Bronchial epithelial cell (primary cell): Measurements from ENCODE around the gene CHST8. TPM values are rescaled to one million over a fixed set of nuclear protein-coding genes. Genes with fewer than 3 reads are reported as not detected.

ENCODE experiments used
- DNase-seq: peaks from one replicate; pipeline ENCODE4 v3.0.0-alpha.2; 2010; ENCODE audit warnings: low read depth
- FAIRE-seq: peaks from 2 replicates; lab custom pipeline; 2011; peaks lifted over from hg19 to GRCh38; lab: Jason Lieb, UNC
- H3K27me3 ChIP-seq: 2 replicates; pipeline ENCODE4 v1.5.1; 2011; ENCODE audit warnings: low read length; ENCODE audit not compliant: control insufficient read depth, insufficient read depth
- H3K36me3 ChIP-seq: 2 replicates; pipeline ENCODE4 v1.5.1; 2011; ENCODE audit warnings: low read length; ENCODE audit not compliant: control insufficient read depth, insufficient read depth
- H3K4me3 ChIP-seq: 2 replicates; pipeline ENCODE4 v1.5.1; 2011; ENCODE audit warnings: mild to moderate bottlenecking, low read depth, low read length, control low read depth
- total RNA-seq: library from RNA; depleted of rRNA; stranded (reverse); fragments of >200 nt; gene quantifications from 2 replicates; pipeline ENCODE4 v1.2.1, GENCODE V29; 2014
- TF ChIP-seq, protein P1 (sequence below): IDR thresholded peaks from 2 replicates; pipeline ENCODE4 v1.5.1; 2011; ENCODE audit warnings: mild to moderate bottlenecking, moderate library complexity, low read length, control low read depth, inconsistent platforms; ENCODE audit not compliant: insufficient read depth, severe bottlenecking

The CHST8 gene
- total RNA-seq, 1 donor from 2014 or later = under 0.01 TPM

DNA sequence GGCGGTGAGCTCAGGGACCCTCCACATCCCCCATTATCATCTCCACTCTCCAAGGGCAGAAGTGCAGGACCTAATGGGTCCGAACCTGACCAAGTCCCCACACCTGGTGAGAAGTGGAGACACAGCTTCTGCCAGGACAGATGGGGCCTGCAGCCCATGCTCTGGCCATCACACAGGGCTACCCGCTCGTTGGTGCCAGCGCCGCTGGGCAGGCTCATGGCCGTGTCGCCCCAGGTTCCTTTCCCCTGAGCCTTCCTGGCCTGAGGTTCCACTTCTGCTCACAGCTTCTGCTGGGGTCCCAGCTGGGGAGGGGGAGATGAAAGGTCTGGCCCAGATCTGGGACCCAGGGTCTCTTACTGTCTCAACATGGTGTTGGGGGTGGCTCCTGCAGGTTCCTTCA lies 126.5 kb downstream of the CHST8 start:
- no peaks in the 10 kb centered on the region for H3K27me3 ChIP-seq
- no peaks in the 10 kb centered on the region for H3K36me3 ChIP-seq
- DNase-seq = no peak
- no peak for FAIRE-seq
- no peak overlapping the region for H3K4me3 ChIP-seq
- TF ChIP-seq, protein P1, sequence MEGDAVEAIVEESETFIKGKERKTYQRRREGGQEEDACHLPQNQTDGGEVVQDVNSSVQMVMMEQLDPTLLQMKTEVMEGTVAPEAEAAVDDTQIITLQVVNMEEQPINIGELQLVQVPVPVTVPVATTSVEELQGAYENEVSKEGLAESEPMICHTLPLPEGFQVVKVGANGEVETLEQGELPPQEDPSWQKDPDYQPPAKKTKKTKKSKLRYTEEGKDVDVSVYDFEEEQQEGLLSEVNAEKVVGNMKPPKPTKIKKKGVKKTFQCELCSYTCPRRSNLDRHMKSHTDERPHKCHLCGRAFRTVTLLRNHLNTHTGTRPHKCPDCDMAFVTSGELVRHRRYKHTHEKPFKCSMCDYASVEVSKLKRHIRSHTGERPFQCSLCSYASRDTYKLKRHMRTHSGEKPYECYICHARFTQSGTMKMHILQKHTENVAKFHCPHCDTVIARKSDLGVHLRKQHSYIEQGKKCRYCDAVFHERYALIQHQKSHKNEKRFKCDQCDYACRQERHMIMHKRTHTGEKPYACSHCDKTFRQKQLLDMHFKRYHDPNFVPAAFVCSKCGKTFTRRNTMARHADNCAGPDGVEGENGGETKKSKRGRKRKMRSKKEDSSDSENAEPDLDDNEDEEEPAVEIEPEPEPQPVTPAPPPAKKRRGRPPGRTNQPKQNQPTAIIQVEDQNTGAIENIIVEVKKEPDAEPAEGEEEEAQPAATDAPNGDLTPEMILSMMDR = no peak

DNA sequence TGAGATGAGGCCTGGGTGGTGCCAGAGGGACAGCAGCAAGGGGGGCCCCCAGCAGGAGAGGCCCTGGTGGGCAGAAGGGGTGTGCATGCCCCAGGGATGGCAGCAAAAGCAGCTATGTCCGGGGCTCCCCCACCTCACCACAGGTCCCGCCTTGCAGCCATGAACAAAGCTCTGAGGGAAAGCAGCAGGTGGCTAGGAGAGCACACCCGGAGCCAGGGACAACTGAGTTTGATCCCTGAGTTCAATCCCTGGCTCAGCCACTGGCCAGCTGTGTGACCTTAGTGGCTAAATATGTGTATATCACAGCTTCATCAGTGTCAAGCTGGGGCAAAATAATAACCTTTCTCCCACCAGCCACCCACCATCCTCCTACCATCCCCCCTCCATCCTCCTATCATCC lies 127.3 kb downstream of the CHST8 start:
- FAIRE-seq (no peak), DNase-seq (no peak)
- H3K27me3 ChIP-seq = no peaks in the 10 kb centered on the region

DNA sequence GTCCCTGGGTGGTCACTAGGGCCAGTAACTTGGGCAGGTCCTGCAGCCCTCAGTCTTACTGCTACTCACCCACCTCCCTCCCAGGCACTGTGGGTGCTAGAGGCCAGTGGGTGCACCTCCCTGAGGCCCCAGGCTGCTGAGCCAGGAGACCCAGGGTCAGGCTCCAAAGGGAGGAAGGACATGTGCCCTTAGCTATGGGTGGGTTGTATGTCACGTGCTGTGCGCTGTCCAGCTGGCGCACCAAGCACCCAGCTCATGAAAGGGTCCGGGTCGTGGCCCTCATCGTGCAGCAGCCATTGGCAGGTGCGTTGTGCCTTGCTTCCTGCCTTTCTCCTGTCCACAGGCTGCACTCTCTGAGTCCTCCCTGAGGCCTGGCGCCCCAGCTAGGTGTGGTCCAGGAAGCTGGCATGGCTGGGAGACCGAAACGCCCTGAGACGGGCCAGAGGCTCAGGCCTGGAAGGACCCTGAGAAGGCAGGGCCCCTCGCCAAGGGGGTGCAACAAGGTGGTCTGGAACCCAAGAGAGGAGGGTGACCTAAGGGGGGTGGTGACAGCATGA lies 127.9 kb downstream of the CHST8 start:
- Histone ChIP-seq H3K4me3 (no peak overlapping the region), H3K27me3 (no peaks in the 10 kb centered on the region), H3K36me3 (no peaks in the 10 kb centered on the region)
- no peak for DNase-seq
- no peak for FAIRE-seq
- TF ChIP-seq, protein P1 = no peak

More for the DNA sequence above, 127.3 kb downstream of the CHST8 start:
- Histone ChIP-seq H3K4me3 (no peak overlapping the region), H3K36me3 (no peaks in the 10 kb centered on the region)
- TF ChIP-seq, protein P1 = no peak

DNA sequence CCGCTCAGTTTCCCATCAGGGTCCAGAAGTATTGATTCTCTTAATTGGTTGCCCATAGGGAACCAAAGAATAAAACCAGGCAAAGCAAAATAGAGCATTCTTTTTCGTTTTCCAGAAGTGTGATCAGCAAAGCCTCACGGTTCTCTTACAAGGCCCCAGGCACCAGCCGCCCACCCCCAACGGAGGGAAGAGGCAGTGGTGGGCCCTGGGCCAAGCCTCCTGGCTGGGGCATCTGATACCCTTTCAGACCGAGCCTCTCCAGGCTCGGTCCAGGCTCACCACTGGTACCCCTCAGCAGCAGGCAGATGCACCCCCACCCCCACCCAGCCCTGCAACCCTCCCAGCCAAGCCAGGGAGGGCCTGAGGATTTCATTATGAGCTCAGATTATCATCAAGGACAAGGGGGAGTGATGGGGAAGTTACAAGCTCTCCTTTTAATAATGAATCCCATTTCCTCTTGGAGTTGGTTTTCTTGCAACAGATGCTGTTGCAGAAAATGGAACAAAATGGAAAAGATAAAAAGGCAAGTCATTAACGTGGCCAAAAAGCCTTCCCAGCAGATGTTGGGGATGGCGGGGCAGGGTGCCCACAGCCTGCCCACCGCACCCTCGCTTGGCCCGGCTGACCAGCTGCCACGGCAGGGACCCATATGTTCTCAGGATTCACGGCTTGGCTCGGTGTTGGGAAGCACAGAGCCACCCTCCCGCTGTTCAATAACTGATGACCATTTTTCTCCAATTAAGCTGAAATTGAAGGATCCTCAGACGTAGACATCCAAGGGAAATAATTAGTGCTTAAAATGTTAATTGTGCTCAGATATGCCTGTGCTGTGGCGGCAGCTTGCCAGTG lies 129.1 kb downstream of the CHST8 start:
- TF ChIP-seq, protein P1 = no peak
- DNase-seq (no peak), FAIRE-seq (no peak)
- no peak overlapping the region for H3K4me3 ChIP-seq
- no peaks in the 10 kb centered on the region for H3K27me3 ChIP-seq
- no peaks in the 10 kb centered on the region for H3K36me3 ChIP-seq

DNA sequence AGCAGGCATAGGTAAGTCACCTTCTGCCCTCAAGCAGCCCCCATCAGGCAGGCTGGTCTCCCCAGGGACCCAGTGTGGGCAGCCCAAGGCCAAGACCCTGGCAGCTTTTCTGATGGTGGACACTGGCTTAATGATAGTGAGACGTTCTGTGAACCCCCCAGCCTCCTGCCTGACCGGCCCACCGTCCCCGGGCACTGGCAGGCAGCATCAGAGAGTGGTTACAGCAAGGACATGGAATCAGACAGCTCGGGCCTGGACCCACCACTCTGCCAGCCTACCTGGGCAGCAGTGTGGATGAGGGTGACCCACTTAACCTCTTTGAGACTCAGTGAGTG lies 129.7 kb downstream of the CHST8 start:
- Histone ChIP-seq H3K4me3 (no peak overlapping the region), H3K36me3 (no peaks in the 10 kb centered on the region), H3K27me3 (no peaks in the 10 kb centered on the region)
- no peak for FAIRE-seq
- DNase-seq = no peak
- TF ChIP-seq, protein P1 = no peak
